ENCODE measurements around the gene KCNE3. TPM values are rescaled to one million over a fixed set of nuclear protein-coding genes. Genes with fewer than 3 reads are reported as not detected.

The KCNE3 gene, protein sequence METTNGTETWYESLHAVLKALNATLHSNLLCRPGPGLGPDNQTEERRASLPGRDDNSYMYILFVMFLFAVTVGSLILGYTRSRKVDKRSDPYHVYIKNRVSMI
- 2.7 and 3.5 TPM in 2 replicates for total RNA-seq (2011; cell fraction: chromatin; rRNA removed; ENCODE audit: low replicate concordance)
- 1.7 and 3.3 TPM in 2 replicates for total RNA-seq (2011; cell fraction: nucleolus; rRNA removed)
- total RNA-seq (2011; cell fraction: nucleoplasm; rRNA removed) = 3.2 and 3.9 TPM in 2 replicates
- total RNA-seq (2014; rRNA removed) (6.8 and 7.2 TPM in 2 replicates), total RNA-seq (2014; rRNA removed; fragmentation: Illumina TruSeq; extraction: Trizol) (7.0 and 8.0 TPM in 2 replicates), total RNA-seq (2015; rRNA removed; fragmentation: Illumina TruSeq; extraction: Trizol) (5.2 and 5.7 TPM in 2 replicates), total RNA-seq (2021) (5.9 and 6.2 TPM in 2 replicates), polyA plus RNA-seq (2011; rRNA removed) (2.0 and 2.4 TPM in 2 replicates), polyA plus RNA-seq (2014; fragmentation: Illumina TruSeq; extraction: Trizol) (7.9 and 8.4 TPM in 2 replicates), polyA plus RNA-seq (2014; fragmentation: Nextera tagmentation; extraction: Ambion mirVana) (1 to 10 TPM; 1.6 to 2.3 TPM), polyA plus RNA-seq (2014; rRNA removed) (8.7 and 9.9 TPM in 2 replicates), polyA minus RNA-seq (2011; rRNA and poly(A)+ RNA removed) (1.0 and 2.6 TPM in 2 replicates), Bru-seq, nascent RNA (percentile 53 among the genes with signal in this experiment), BruChase-seq, experiment 1, labeled RNA remaining after a 2-hour chase (percentile 46 among the genes with signal in this experiment), BruChase-seq, experiment 2, labeled RNA remaining after a 6-hour chase (percentile 49 among the genes with signal in this experiment)
- polyA plus RNA-seq (2011; cell fraction: cytosol; rRNA removed) = 1.8 and 3.4 TPM in 2 replicates
- 2.1 and 2.6 TPM in 2 replicates for polyA plus RNA-seq (2011; cell fraction: nucleus; rRNA removed)
- 6.7 and 11.4 TPM in 2 replicates for polyA plus RNA-seq (2012)
- 1.4 and 1.6 TPM in 2 replicates for polyA minus RNA-seq (2011; cell fraction: cytosol; rRNA and poly(A)+ RNA removed)
- polyA minus RNA-seq (2011; cell fraction: nucleus; rRNA and poly(A)+ RNA removed) = 0.67 TPM in 2 replicates
- long read RNA-seq, experiment 1, partial matches to known transcripts = 0 of 4 reads
- long read RNA-seq, experiment 1, other reads (novel, unspliced or antisense) = 3 of 4 reads
- long read RNA-seq, experiment 2, partial matches to known transcripts = 0 of 5 reads
- long read RNA-seq, experiment 2, other reads (novel, unspliced or antisense) = 4 of 5 reads
- long read RNA-seq, experiment 3 = 0 reads

DNA sequence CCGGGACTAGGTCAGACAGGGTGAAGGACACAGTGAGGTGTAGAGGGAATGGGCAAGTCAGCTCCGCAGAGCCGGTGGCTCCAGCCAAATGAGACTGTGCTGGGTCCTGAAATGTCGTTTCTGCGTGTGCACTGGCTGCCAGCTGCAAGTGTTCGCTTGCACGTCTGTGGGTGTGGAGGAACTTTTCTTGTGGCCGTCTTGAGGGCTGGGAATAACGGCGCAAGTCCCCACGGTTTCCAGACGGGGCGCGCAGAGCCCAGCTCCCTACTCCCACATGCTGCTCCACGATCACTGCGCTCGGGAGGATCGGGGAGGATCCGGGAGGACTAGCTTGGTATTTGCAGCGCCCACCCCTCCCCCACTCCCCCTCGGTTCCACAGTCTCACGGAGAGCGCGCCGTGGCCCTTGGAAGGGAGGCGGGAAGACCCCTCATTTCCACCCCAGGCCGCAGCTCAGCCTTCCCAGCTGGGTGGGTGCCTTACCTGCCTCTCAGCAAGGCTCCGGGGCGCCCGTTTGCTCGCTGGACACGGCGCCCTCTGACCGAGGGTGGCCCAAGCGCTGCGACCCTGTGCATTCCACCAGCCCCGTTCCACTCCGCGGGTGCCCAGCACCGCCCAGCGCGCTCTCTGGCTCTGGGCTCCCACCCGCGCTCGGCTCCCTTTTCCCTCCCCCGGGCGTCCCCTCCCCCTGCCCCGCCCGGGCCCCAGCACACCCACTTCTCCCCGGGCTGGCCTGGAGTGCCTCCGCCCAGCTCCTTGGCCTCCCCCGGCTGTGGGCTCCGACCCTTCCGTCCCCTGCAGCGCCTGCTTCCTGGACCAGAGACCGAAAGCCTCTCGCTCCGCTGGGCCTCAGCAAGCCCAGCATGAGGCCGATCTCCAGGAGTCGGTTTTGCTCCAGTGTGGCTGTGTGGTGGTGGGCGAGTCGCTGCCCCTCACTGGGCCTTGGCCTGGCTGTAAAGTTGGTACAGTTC lies at the start of gene KCNE3:
KCNE3 (minus strand) TSS at position 634 of the 970 bp plus-strand sequence. CDS start 9,986 bp downstream, outside the sequence.
- ChIA-PET POLR2A (interaction anchor here (0.6 to 1.3 kb wide), 5 partner anchors 9 to 394 kb away, joined by 3 to 4 read pairs (median 4); partner anchors contain the start of gene LIPT2), CTCF (ENCODE audit: low intra/inter-chr PET ratio) (no interaction called here)
- no TSS peak for BruUV-seq (replicated peaks)
- Histone ChIP-seq H3K27me3 (ENCODE audit: control insufficient read depth in 2 of 2, insufficient read depth in 2 of 2, low read length in 2 of 2) (no peaks in the 10 kb centered on the region), H3K36me3 (ENCODE audit: control insufficient read depth, insufficient read depth, low read length) (no peaks in the 10 kb centered on the region), H3K4me1 (replicated peaks in 1 of 2; ENCODE audit: control insufficient read depth in 2 of 2, insufficient read depth in 2 of 2, low read length in 2 of 2) (peaks cover 20 to 33% of the 10 kb centered on the region in 2 experiments), H3K9ac (ENCODE audit: insufficient read depth in 1 of 2, low read depth in 2 of 2, low read length in 2 of 2) (peak within 1 kb of the TSS; percentile 42 to 89), H3K27ac (ENCODE audit: extremely low read depth, low read depth, low read length) (peak within 1 kb of the TSS; percentile 36; the same call in 2 of the 3 replicates), H3K79me2 (ENCODE audit: control insufficient read depth, insufficient read depth, low read length) (no peaks in the 10 kb centered on the region), H3K4me3 (peak within 1 kb of the TSS; percentile 32), H3K9me3 (replicated peaks; ENCODE audit: control insufficient read depth, insufficient read depth, low read depth, low read length) (no peaks in the 10 kb centered on the region), H2AFZ (ENCODE audit: low read depth, low read length) (peak within 1 kb of the TSS; percentile 85), H4K20me1 (replicated peaks; ENCODE audit: control insufficient read depth, insufficient read depth, low read length) (no peaks in the 10 kb centered on the region), H3K4me2 (ENCODE audit: insufficient read depth, low read length) (peak within 1 kb of the TSS; percentile 72), H3K9me1 (ENCODE audit: control insufficient read depth, insufficient read depth, low read length) (no peaks in the 10 kb centered on the region)
- ATAC-seq (peak; percentile 88), FAIRE-seq (no peak), DNase-seq (ENCODE audit: extremely low read depth in 1 of 4, low spot score in 3 of 4) (peak; percentile 64 to 87 (median 82))
- 46% methylated on average over 35 of the region's 62 CpGs for WGBS (ENCODE audit: insufficient coverage, low coverage, missing lambda C conversion rate)
- intact Hi-C loops (cut with micrococcal nuclease) (no loop called here), in situ Hi-C loops (cut with MboI) (loop anchor here (10.0 kb wide), 1 partner anchor 862 kb away; no protein-coding TSS in a partner anchor)
- TF ChIP-seq PHF20 (IDR thresholded peaks at IDR 0.05; ENCODE audit: partially characterized antibody) (peak; percentile 43), BHLHE40 (IDR thresholded peaks at IDR 0.05; ENCODE audit: low read length) (no peak), PTBP1 (IDR thresholded peaks at IDR 0.05; ENCODE audit: low read depth, low read length) (no peak), RBM22 (IDR thresholded peaks at IDR 0.05; ENCODE audit: low read depth, low read length, poor library complexity, severe bottlenecking) (no peak), CREM (IDR thresholded peaks at IDR 0.05; ENCODE audit: low read depth) (no peak), ZNF282 (CRISPR knock-in tag; IDR thresholded peaks at IDR 0.05) (no peak), HOXB6 (CRISPR knock-in tag; IDR thresholded peaks at IDR 0.05; ENCODE audit: borderline replicate concordance) (no peak), KDM5B (IDR thresholded peaks at IDR 0.05; ENCODE audit: insufficient replicate concordance, low read depth, low read length) (peak; percentile 25), ZNF124 (CRISPR knock-in tag; IDR thresholded peaks at IDR 0.05) (no peak)
- TF ChIP-seq, protein P1, sequence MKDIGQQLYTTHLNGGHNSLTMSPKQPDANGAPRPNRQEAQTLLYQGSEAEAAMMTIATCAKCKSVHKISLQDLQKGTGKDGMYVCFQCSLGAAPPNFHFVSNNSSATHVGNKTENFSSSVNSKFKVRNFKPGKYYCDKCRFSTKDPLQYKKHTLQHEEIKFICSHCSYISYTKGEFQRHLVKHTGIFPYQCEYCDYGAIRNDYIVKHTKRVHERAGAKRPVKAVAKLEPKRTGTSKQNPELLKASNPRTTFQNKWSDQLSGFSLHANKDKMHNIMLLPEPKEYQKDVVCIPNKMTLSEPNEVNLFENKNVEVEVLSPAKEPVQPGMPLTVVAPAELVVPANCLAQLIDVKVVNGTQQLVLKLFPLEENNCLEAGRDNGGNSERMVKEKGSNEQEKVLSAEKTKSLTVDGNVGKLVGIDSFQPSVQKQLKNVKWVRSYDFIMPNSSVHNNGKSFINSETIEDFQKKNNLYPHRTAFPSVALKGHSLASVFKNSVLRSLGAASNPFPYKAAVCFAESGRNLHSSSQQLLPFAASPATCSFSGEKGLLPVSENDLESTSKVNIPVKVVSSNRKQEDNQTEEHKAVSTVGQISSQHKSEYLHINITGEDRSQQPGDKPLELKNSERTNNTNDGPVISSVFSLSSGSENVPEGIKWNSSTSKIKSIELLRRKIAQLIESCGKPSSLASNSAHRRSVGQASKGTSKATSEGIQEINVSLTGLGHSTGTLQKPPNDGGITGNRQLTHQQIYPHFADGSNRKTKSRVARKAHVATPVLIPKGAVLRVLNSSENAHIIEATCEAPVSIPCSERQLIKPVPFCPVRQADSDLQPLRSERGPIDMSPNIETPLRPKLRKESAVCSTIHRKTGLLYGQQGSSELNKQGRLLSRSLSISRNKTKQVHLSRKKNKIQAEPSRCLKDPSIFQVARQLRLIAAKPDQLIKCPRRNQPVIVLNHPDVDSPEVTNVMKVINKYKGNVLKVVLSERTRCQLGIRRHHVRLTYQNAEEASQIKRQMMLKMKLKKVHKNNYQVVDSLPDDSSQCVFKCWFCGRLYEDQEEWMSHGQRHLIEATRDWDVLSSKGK (CRISPR knock-in tag; IDR thresholded peaks at IDR 0.05) = no peak
- TF ChIP-seq, protein P2, sequence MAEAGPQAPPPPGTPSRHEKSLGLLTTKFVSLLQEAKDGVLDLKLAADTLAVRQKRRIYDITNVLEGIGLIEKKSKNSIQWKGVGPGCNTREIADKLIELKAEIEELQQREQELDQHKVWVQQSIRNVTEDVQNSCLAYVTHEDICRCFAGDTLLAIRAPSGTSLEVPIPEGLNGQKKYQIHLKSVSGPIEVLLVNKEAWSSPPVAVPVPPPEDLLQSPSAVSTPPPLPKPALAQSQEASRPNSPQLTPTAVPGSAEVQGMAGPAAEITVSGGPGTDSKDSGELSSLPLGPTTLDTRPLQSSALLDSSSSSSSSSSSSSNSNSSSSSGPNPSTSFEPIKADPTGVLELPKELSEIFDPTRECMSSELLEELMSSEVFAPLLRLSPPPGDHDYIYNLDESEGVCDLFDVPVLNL (CRISPR knock-in tag; IDR thresholded peaks at IDR 0.05; ENCODE audit: low read depth) = no peak
